NCI-H1694 (cell line): ENCODE measurements around the gene EXOC4.

Experiments used
- DNase-seq: peaks from one replicate; lab custom pipeline; 2025; lab: John Stamatoyannopoulos, UW

EXOC4 gene

GRCh38 chr7:133540096-133540860, 287.4 kb downstream of the EXOC4 start:
- no peak for DNase-seq

- no peak for DNase-seq
Measured at GRCh38 chr7:133542209-133542780, 289.4 kb downstream of the EXOC4 start.

- no peak for DNase-seq
Measured at GRCh38 chr7:133543657-133544056, 290.8 kb downstream of the EXOC4 start.

GRCh38 chr7:133545618-133546017, 292.7 kb downstream of the EXOC4 start:
- DNase-seq, result no peak

GRCh38 chr7:133547981-133548380, 295.1 kb downstream of the EXOC4 start:
- no peak for DNase-seq

GRCh38 chr7:133549633-133550032, 296.8 kb downstream of the EXOC4 start:
- no peak for DNase-seq

- no peak for DNase-seq
Measured at GRCh38 chr7:133550145-133550544, 297.3 kb downstream of the EXOC4 start.

- DNase-seq, result no peak
Measured at GRCh38 chr7:133550811-133551210, 297.9 kb downstream of the EXOC4 start.

GRCh38 chr7:133551466-133551865, 298.6 kb downstream of the EXOC4 start:
- DNase-seq, result peak; percentile 89

- DNase-seq, result no peak
Measured at GRCh38 chr7:133552079-133552478, 299.2 kb downstream of the EXOC4 start.

GRCh38 chr7:133554330-133554729, 301.5 kb downstream of the EXOC4 start:
- DNase-seq, result no peak

GRCh38 chr7:133556048-133556447, 303.2 kb downstream of the EXOC4 start:
- no peak for DNase-seq

GRCh38 chr7:133556553-133556952, 303.7 kb downstream of the EXOC4 start:
- no peak for DNase-seq

GRCh38 chr7:133560900-133561299, 308.0 kb downstream of the EXOC4 start:
- no peak for DNase-seq

- DNase-seq, result no peak
Measured at GRCh38 chr7:133561396-133561795, 308.5 kb downstream of the EXOC4 start.

GRCh38 chr7:133562621-133563020, 309.7 kb downstream of the EXOC4 start:
- DNase-seq, result no peak

GRCh38 chr7:133563251-133563650, 310.4 kb downstream of the EXOC4 start:
- DNase-seq, result no peak

- no peak for DNase-seq
Measured at GRCh38 chr7:133564484-133564883, 311.6 kb downstream of the EXOC4 start.

- no peak for DNase-seq
Measured at GRCh38 chr7:133568544-133568943, 315.7 kb downstream of the EXOC4 start.

- DNase-seq, result no peak
Measured at GRCh38 chr7:133570321-133570720, 317.4 kb downstream of the EXOC4 start.

GRCh38 chr7:133571076-133571475, 318.2 kb downstream of the EXOC4 start:
- no peak for DNase-seq

- DNase-seq, result no peak
Measured at GRCh38 chr7:133572087-133572486, 319.2 kb downstream of the EXOC4 start.

GRCh38 chr7:133572843-133573242, 320.0 kb downstream of the EXOC4 start:
- no peak for DNase-seq
